Neural crest cell (in vitro differentiated cells): ENCODE measurements around the gene SNPH. TPM values are rescaled to one million over a fixed set of nuclear protein-coding genes. Genes with fewer than 3 reads are reported as not detected.

ENCODE experiments used
- DNase-seq: peaks from one replicate; pipeline ENCODE4 v3.0.0; 2021; ENCODE audit warnings: low read depth, mixed read lengths, low spot score
- H3K27ac Mint-ChIP-seq: one replicate; pipeline ENCODE4 v1.8.0; 2021; ENCODE audit warnings: mild to moderate bottlenecking, mixed read lengths; ENCODE audit not compliant: unreplicated experiment
- H3K27me3 Mint-ChIP-seq: 2 replicates; pipeline ENCODE4 v1.8.0; 2021; ENCODE audit warnings: low read depth, mild to moderate bottlenecking, mixed read lengths
- H3K36me3 Mint-ChIP-seq: 2 replicates; pipeline ENCODE4 v1.8.0; 2021; ENCODE audit warnings: low read depth, mild to moderate bottlenecking, mixed read lengths
- H3K4me1 Mint-ChIP-seq: 2 replicates; pipeline ENCODE4 v1.8.0; 2021; ENCODE audit warnings: mixed read lengths
- H3K4me3 Mint-ChIP-seq: one replicate; pipeline ENCODE4 v1.8.0; 2021; ENCODE audit warnings: mild to moderate bottlenecking, mixed read lengths
- H3K9me3 Mint-ChIP-seq: 2 replicates; pipeline ENCODE4 v1.8.0; 2021; ENCODE audit warnings: mixed read lengths
- total RNA-seq: library from RNA; stranded (reverse); gene quantifications from 2 replicates; pipeline ENCODE4 v1.2.1, GENCODE V29; 2021
- TF ChIP-seq, protein P1 (sequence below): fragments of 200-600 bp; sonication (generic); conservative IDR thresholded peaks from 2 replicates; pipeline ENCODE4 v1.5.0; 2021; ENCODE audit warnings: antibody characterized with exemption, mild to moderate bottlenecking

Gene SNPH
- total RNA-seq, 1 donor from 2014 or later = 3.3 TPM

DNA sequence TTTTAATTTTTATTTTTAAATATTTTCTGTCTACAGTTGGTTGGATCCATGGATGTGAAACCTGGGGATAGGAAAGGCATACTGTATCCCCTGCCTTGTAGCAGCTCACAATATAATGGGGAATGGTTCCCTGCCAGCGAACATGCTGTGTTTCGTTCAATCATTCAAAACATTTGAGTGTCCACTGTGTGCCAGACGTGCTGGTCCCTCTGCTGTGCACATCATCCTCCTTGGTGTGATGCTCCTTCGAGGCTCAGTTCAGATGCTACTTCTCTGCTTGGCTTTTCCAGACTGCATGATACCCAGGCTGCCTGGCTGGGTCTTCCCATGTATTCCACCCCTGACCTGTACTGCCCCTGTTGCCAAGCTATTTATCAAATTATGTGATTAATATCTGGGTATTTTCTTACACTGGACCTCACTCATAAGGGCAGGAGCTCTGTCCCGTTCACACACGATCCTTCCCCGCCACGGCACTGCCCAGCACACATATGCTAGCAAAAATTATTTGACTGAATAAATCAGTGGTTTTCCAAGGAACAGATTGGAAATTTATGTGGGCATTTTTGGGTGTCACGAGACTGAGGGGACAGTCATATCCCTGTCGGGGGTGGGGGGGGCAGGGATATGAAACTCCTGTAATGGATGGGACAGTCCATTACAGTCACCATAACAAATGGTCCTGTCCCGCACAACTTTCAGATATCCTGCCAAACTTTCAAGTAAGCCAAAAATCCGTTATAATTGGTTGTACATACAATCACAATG, 57.9 kb downstream of the SNPH start:
- DNase-seq = no peak
- Mint-ChIP-seq H3K27me3 (no peaks in the 10 kb centered on the region), H3K36me3 (no peaks in the 10 kb centered on the region), H3K27ac (no peak overlapping the region), H3K4me1 (no peaks in the 10 kb centered on the region), H3K9me3 (no peaks in the 10 kb centered on the region), H3K4me3 (peak overlapping the region; percentile 69)
- TF ChIP-seq, protein P1, sequence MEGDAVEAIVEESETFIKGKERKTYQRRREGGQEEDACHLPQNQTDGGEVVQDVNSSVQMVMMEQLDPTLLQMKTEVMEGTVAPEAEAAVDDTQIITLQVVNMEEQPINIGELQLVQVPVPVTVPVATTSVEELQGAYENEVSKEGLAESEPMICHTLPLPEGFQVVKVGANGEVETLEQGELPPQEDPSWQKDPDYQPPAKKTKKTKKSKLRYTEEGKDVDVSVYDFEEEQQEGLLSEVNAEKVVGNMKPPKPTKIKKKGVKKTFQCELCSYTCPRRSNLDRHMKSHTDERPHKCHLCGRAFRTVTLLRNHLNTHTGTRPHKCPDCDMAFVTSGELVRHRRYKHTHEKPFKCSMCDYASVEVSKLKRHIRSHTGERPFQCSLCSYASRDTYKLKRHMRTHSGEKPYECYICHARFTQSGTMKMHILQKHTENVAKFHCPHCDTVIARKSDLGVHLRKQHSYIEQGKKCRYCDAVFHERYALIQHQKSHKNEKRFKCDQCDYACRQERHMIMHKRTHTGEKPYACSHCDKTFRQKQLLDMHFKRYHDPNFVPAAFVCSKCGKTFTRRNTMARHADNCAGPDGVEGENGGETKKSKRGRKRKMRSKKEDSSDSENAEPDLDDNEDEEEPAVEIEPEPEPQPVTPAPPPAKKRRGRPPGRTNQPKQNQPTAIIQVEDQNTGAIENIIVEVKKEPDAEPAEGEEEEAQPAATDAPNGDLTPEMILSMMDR = no peak

DNA sequence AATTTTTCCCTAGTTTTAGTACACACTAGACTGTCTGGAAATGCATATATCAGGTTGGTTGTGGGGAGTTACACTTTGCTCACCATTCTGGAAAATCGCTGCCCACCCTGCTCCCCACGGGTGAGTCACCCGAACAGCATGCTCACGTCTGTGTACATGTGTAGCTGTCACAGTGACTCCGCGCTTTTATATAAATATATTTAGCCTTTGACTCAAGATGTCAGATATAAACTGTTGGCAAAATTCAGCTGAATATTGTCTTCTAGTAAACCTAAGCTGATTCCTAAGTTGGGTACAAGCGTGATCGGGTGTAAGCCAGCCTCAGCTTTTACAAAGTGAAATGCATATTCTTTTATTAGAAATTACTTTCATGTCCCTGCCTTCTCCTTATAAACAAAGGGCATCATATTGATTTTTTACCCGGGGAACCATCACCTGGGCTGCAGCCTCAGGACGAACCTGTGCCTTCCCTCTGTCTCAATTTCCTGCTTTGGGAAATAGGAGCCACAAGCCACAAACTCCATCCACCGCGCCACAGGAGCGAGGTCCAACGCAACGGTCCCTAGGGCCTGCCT, 58.6 kb downstream of the SNPH start:
- TF ChIP-seq, protein P1 = no peak
- H3K27me3 Mint-ChIP-seq = no peaks in the 10 kb centered on the region
- H3K36me3 Mint-ChIP-seq = no peaks in the 10 kb centered on the region
- H3K9me3 Mint-ChIP-seq = no peaks in the 10 kb centered on the region
- no peak overlapping the region for H3K4me3 Mint-ChIP-seq
- no peak for DNase-seq
- H3K27ac Mint-ChIP-seq = no peak overlapping the region
- H3K4me1 Mint-ChIP-seq = no peaks in the 10 kb centered on the region

DNA sequence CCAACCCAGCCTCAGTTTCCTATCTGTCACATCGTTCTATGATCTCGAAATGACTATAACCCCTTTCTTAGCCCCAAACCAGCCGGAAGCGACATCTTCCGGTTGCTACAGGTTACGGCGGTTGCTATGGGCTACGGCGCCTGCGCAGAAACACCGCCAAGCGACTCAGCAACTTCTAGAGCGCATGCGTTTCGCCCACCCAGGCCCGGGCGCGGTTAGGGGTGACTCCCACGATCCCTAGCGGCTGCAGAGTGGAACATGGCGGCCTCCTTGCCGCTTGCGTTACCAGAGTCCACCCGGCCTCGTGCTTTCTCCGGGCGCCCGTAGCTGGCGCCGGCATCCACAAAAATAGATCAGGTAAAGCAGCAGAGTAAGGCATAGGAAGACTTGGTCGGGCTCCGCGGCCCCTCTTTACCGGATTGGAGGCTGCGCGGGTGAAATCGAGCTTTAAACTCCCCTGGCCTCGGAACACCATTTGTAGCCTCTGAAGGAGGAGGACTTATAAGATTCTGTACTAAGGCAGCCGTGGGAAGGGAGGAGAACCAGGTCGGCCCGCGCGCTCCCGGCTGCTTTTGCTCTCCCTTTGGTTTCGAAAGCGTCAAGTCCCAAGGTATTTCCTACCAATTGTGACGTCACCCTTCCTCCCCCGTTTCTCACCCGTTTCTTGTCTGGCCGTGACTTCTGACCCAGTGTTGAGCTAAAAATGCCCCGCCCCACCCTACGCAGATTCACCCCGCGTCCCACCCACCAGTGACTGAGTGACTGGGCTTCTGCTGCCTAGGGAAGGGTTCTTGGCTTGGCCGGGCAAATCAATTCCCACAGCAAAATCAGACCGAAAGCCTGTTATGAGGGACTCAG, 59.3 kb downstream of the SNPH start:
- H3K27ac Mint-ChIP-seq = no peak overlapping the region
- H3K4me1 Mint-ChIP-seq = no peaks in the 10 kb centered on the region
- H3K4me3 Mint-ChIP-seq = no peak overlapping the region
- peak; percentile 95 for DNase-seq
- no peaks in the 10 kb centered on the region for H3K27me3 Mint-ChIP-seq
- TF ChIP-seq, protein P1 = peak; percentile 48
- no peaks in the 10 kb centered on the region for H3K9me3 Mint-ChIP-seq
- H3K36me3 Mint-ChIP-seq = no peaks in the 10 kb centered on the region

DNA sequence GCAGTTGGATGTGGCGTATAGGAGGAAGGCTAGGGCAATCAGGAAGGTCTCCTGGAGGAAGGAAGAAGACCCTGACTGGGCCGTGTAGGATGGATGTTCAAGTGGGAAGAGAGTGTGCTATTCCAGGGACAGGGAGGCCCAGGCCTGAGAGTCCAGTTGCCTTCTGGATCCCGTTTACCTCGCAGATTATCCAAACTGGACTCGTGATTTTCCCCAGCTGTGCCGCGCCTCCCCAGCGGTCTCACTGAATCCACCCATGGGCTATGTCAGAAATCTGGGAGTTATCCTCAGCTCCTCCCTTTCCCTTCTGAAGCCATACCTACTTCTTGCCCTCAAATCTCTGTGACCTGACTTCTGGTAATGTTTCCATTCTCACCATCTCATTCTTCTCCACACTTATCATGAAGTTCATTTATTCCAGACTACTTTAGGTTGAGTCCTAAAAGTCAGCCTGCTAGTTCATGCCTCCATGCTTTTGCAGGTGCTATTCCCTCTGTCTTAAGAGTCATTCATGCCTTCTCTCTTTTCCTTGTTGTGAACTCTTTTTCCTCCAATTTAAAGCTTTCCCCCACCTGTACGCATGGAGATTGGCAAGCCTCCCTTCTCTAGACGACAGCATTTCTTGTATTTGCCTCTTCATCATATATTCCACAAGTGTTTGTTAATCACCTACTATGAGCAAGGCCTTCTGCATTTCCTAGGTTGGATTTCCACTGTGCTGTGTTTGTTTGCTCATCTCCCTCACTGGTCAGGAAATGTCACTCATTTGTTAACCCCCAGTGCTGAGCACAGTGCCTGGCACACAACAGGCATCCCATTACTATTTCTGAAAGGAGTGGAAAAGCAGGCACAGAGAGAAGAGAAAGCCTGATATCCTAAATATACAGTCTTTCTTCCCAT, 60.2 kb downstream of the SNPH start:
- no peaks in the 10 kb centered on the region for H3K27me3 Mint-ChIP-seq
- H3K4me1 Mint-ChIP-seq = no peaks in the 10 kb centered on the region
- TF ChIP-seq, protein P1 = no peak
- H3K27ac Mint-ChIP-seq = no peak overlapping the region
- no peak overlapping the region for H3K4me3 Mint-ChIP-seq
- H3K36me3 Mint-ChIP-seq = no peaks in the 10 kb centered on the region
- no peaks in the 10 kb centered on the region for H3K9me3 Mint-ChIP-seq
- no peak for DNase-seq

DNA sequence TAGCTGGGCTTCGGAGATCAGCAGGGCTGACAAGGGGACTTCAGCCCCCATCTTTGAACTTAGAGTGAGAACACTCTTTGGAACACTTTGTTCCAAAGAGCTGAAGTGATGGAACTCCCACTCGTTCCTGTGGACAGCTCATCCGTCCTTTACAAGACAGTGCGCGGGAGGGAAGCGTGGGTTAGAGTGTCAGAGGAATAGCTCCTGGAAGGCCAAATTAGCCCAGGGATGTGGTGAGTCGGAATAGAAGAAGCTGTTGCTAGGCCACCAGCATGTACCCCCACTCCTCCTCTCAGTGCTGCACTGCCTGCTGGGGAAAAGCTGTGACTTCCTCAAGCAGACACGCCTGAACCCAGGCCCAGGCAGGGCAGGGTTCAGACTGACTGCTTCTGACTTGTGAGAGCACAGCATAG, 61.2 kb downstream of the SNPH start:
- H3K9me3 Mint-ChIP-seq = no peaks in the 10 kb centered on the region
- DNase-seq = no peak
- no peak overlapping the region for H3K27ac Mint-ChIP-seq
- no peaks in the 10 kb centered on the region for H3K36me3 Mint-ChIP-seq
- TF ChIP-seq, protein P1 = no peak
- H3K4me3 Mint-ChIP-seq = no peak overlapping the region
- no peaks in the 10 kb centered on the region for H3K27me3 Mint-ChIP-seq
- H3K4me1 Mint-ChIP-seq = no peaks in the 10 kb centered on the region
